GM23338 (cell line): ENCODE measurements around the gene PCDH1. TPM values are rescaled to one million over a fixed set of nuclear protein-coding genes. Genes with fewer than 3 reads are reported as not detected.

ENCODE experiments used
- ATAC-seq: fragments of 200-7000 bp; cut with Tn5 transposase; 3 replicates; pipeline ENCODE4 v1.9.1; 2020
- DNase-seq: peaks from one replicate; pipeline ENCODE4 v3.0.0-alpha.2; 2015; ENCODE audit warnings: low spot score
- H2AFZ ChIP-seq: fragments of 200-600 bp; sonication (generic); 2 replicates; pipeline ENCODE4 v1.8.0; 2016; ENCODE audit warnings: antibody characterized with exemption, mild to moderate bottlenecking, moderate library complexity
- H3F3A ChIP-seq: fragments of 200-600 bp; sonication (generic); replicated peaks from 2 replicates; pipeline ENCODE4 v1.8.0; 2017; ENCODE audit warnings: antibody characterized with exemption, mixed run types, low read depth
- H3K27ac ChIP-seq: fragments of 200-600 bp; sonication (generic); 2 replicates; pipeline ENCODE4 v1.6.1; 2016; ENCODE audit warnings: low read depth
- H3K27me3 ChIP-seq: fragments of 200-600 bp; sonication (generic); 2 replicates; pipeline ENCODE4 v1.8.0; 2016; ENCODE audit warnings: mild to moderate bottlenecking, mixed run types, moderate library complexity; ENCODE audit not compliant: insufficient read depth
- H3K36me3 ChIP-seq: fragments of 200-600 bp; sonication (generic); 2 replicates; pipeline ENCODE4 v1.8.0; 2016; ENCODE audit warnings: mild to moderate bottlenecking; ENCODE audit not compliant: insufficient read depth
- H3K4me1 ChIP-seq: fragments of 200-600 bp; sonication (generic); 2 replicates; pipeline ENCODE4 v1.8.0; 2016; ENCODE audit warnings: mild to moderate bottlenecking, moderate library complexity; ENCODE audit not compliant: insufficient read depth
- H3K4me2 ChIP-seq: fragments of 200-600 bp; sonication (generic); 2 replicates; pipeline ENCODE4 v1.7.1; 2017; ENCODE audit warnings: mixed run types
- H3K4me3 ChIP-seq: fragments of 200-600 bp; sonication (generic); 2 replicates; pipeline ENCODE4 v1.6.1; 2016; ENCODE audit warnings: mixed run types
- H3K79me2 ChIP-seq: fragments of 200-600 bp; sonication (generic); replicated peaks from 2 replicates; pipeline ENCODE4 v1.8.0; 2017; ENCODE audit warnings: mild to moderate bottlenecking; ENCODE audit not compliant: insufficient read depth
- H3K9me2 ChIP-seq: fragments of 200-600 bp; sonication (generic); 2 replicates; pipeline ENCODE4 v1.8.0; 2017; ENCODE audit not compliant: insufficient read depth
- H4K20me1 ChIP-seq: fragments of 200-600 bp; sonication (generic); replicated peaks from 2 replicates; pipeline ENCODE4 v1.8.0; 2017; ENCODE audit warnings: mild to moderate bottlenecking; ENCODE audit not compliant: insufficient read depth
- H3K27ac Mint-ChIP-seq: 2 replicates; pipeline ENCODE4 v1.8.0; 2020; ENCODE audit warnings: inconsistent platforms, mild to moderate bottlenecking, moderate library complexity, mixed read lengths
- H3K27me3 Mint-ChIP-seq: 3 replicates; pipeline ENCODE4 v1.8.0; 2022; ENCODE audit warnings: low read depth, mild to moderate bottlenecking, moderate library complexity, mixed read lengths, inconsistent platforms; ENCODE audit not compliant: insufficient read depth, poor library complexity
- H3K36me3 Mint-ChIP-seq: 3 replicates; pipeline ENCODE4 v1.8.0; 2021; ENCODE audit warnings: low read depth, mild to moderate bottlenecking, inconsistent platforms, moderate library complexity, mixed read lengths
- H3K4me1 Mint-ChIP-seq: 3 replicates; pipeline ENCODE4 v1.8.0; 2020; ENCODE audit warnings: mild to moderate bottlenecking, inconsistent platforms, mixed read lengths
- H3K4me3 Mint-ChIP-seq: 3 replicates; pipeline ENCODE4 v1.8.0; 2021; ENCODE audit warnings: moderate library complexity, mild to moderate bottlenecking, inconsistent platforms, mixed read lengths
- H3K9me3 Mint-ChIP-seq: 3 replicates; pipeline ENCODE4 v1.8.0; 2020; ENCODE audit warnings: moderate library complexity, mild to moderate bottlenecking, inconsistent platforms, mixed read lengths
- ETS1 ChIP-seq: IDR thresholded peaks from 2 replicates; pipeline ENCODE4 v1.6.1; 2016; ENCODE audit warnings: antibody characterized with exemption
- EZH2 ChIP-seq: fragments of 200-600 bp; sonication (generic); IDR thresholded peaks from one replicate; pipeline ENCODE4 v1.8.0; 2017; ENCODE audit warnings: antibody characterized with exemption, mild to moderate bottlenecking, low read depth; ENCODE audit not compliant: unreplicated experiment
- NANOG ChIP-seq: IDR thresholded peaks from 2 replicates; pipeline ENCODE4 v1.6.1; 2016; ENCODE audit warnings: antibody characterized with exemption, borderline replicate concordance
- POLR2AphosphoS5 ChIP-seq: IDR thresholded peaks from 2 replicates; pipeline ENCODE4 v1.6.1; 2016; ENCODE audit warnings: antibody characterized with exemption, low read depth
- ZNF114 ChIP-seq: fragments of 250-450 bp; sonication (Bioruptor Pico); IDR thresholded peaks from 2 replicates; pipeline ENCODE4 v1.5.0; 2020; ENCODE audit warnings: mild to moderate bottlenecking, moderate library complexity
- polyA plus RNA-seq: library from polyadenylated mRNA; unstranded; fragments of >200 nt; fragmentation: Nextera tagmentation; extraction: Ambion mirVana; gene quantifications from 2 replicates; pipeline ENCODE4 v1.2.1, GENCODE V29; 2016
- total RNA-seq: library from RNA; depleted of rRNA; stranded (reverse); fragments of >200 nt; shearing (Covaris generic); gene quantifications from 2 replicates; pipeline ENCODE4 v1.2.3, GENCODE V29; 2014
- TF ChIP-seq, protein P1 (sequence below): fragments of 250-450 bp; sonication (Bioruptor Pico); IDR thresholded peaks from 2 replicates; pipeline ENCODE4 v1.5.0; 2020; ENCODE audit warnings: mild to moderate bottlenecking, moderate library complexity
- TF ChIP-seq, protein P2 (sequence below), 2 experiments: fragments of 200-600 bp in 1 of 2; sonication (generic) in 1 of 2; conservative IDR thresholded peaks; 2 replicates each; pipeline versions ENCODE4 v1.5.1 to v1.6.1; 2016 to 2017; ENCODE audit warnings: antibody characterized with exemption in 2 of 2, low read depth in 2 of 2, mild to moderate bottlenecking in 2 of 2, moderate library complexity in 1 of 2
- TF ChIP-seq, protein P3 (sequence below): IDR thresholded peaks from one replicate; pipeline ENCODE4 v1.6.1; 2018; ENCODE audit warnings: antibody characterized with exemption; ENCODE audit not compliant: unreplicated experiment

Gene PCDH1
- total and polyA plus RNA-seq, 2 experiments from 2014 or later: 26.2 to 183 TPM

DNA sequence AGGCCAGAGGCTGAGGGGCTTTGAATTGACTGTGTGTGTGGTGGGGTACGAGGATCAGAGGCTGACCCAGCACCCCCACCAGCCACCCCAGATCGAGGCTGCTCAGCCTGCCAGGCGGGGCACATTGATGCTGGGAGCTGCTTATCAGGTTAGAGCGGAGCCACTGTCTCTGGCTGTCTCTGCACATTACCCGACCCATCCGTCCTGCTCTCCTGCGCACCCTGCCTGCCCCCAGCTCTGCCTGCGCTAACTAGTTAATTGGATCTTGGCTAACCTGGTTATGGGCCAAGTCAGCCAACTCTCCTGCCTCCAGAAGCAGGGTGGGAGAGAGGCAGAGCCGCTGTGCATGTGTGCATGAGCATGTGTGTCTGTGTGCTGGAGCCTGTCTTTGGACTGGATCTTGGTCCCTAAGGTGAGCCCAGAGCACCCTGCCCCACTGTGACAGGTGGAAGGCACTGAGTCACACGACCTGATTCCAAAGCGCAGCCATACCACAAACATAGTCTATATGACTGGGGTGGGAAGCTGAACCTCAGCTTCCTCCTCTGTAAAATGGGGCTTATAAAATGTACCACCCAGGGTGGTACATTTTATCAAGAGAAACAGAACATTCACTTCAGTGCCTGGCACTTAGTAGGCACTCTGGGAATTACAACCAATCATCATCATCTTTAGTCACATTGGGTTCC lies 39.7 kb downstream of the PCDH1 start:
- Histone ChIP-seq H3K27me3 (no peaks in the 10 kb centered on the region), H3K9me2 (no peaks in the 10 kb centered on the region), H4K20me1 (no peaks in the 10 kb centered on the region), H3K27ac (peak overlapping the region; percentile 81), H3K4me2 (peak overlapping the region; percentile 1), H3F3A (peaks cover 21% of the 10 kb centered on the region), H3K36me3 (no peaks in the 10 kb centered on the region), H3K4me3 (peak overlapping the region; percentile 2; the same call in 1 of the 2 replicates), H3K4me1 (peaks cover 77% of the 10 kb centered on the region), H2AFZ (no peak overlapping the region), H3K79me2 (no peaks in the 10 kb centered on the region)
- peak; percentile 70 for DNase-seq
- H3K27me3 Mint-ChIP-seq: peaks cover 21% of the 10 kb centered on the region
- peak overlapping the region; percentile 98 for H3K27ac Mint-ChIP-seq
- H3K9me3 Mint-ChIP-seq: no peaks in the 10 kb centered on the region; the same call in 2 of the 3 replicates
- H3K4me1 Mint-ChIP-seq: peaks cover 78% of the 10 kb centered on the region
- H3K36me3 Mint-ChIP-seq: no peaks in the 10 kb centered on the region; the same call in 2 of the 3 replicates
- peak; percentile 38 for ATAC-seq
- no peak for TF ChIP-seq EZH2
- TF ChIP-seq NANOG: no peak
- 0 out of 2 replicates have a peak, but pooled peaks have one; percentile 40 for TF ChIP-seq ZNF114 (CRISPR knock-in tag)
- TF ChIP-seq, protein P1, sequence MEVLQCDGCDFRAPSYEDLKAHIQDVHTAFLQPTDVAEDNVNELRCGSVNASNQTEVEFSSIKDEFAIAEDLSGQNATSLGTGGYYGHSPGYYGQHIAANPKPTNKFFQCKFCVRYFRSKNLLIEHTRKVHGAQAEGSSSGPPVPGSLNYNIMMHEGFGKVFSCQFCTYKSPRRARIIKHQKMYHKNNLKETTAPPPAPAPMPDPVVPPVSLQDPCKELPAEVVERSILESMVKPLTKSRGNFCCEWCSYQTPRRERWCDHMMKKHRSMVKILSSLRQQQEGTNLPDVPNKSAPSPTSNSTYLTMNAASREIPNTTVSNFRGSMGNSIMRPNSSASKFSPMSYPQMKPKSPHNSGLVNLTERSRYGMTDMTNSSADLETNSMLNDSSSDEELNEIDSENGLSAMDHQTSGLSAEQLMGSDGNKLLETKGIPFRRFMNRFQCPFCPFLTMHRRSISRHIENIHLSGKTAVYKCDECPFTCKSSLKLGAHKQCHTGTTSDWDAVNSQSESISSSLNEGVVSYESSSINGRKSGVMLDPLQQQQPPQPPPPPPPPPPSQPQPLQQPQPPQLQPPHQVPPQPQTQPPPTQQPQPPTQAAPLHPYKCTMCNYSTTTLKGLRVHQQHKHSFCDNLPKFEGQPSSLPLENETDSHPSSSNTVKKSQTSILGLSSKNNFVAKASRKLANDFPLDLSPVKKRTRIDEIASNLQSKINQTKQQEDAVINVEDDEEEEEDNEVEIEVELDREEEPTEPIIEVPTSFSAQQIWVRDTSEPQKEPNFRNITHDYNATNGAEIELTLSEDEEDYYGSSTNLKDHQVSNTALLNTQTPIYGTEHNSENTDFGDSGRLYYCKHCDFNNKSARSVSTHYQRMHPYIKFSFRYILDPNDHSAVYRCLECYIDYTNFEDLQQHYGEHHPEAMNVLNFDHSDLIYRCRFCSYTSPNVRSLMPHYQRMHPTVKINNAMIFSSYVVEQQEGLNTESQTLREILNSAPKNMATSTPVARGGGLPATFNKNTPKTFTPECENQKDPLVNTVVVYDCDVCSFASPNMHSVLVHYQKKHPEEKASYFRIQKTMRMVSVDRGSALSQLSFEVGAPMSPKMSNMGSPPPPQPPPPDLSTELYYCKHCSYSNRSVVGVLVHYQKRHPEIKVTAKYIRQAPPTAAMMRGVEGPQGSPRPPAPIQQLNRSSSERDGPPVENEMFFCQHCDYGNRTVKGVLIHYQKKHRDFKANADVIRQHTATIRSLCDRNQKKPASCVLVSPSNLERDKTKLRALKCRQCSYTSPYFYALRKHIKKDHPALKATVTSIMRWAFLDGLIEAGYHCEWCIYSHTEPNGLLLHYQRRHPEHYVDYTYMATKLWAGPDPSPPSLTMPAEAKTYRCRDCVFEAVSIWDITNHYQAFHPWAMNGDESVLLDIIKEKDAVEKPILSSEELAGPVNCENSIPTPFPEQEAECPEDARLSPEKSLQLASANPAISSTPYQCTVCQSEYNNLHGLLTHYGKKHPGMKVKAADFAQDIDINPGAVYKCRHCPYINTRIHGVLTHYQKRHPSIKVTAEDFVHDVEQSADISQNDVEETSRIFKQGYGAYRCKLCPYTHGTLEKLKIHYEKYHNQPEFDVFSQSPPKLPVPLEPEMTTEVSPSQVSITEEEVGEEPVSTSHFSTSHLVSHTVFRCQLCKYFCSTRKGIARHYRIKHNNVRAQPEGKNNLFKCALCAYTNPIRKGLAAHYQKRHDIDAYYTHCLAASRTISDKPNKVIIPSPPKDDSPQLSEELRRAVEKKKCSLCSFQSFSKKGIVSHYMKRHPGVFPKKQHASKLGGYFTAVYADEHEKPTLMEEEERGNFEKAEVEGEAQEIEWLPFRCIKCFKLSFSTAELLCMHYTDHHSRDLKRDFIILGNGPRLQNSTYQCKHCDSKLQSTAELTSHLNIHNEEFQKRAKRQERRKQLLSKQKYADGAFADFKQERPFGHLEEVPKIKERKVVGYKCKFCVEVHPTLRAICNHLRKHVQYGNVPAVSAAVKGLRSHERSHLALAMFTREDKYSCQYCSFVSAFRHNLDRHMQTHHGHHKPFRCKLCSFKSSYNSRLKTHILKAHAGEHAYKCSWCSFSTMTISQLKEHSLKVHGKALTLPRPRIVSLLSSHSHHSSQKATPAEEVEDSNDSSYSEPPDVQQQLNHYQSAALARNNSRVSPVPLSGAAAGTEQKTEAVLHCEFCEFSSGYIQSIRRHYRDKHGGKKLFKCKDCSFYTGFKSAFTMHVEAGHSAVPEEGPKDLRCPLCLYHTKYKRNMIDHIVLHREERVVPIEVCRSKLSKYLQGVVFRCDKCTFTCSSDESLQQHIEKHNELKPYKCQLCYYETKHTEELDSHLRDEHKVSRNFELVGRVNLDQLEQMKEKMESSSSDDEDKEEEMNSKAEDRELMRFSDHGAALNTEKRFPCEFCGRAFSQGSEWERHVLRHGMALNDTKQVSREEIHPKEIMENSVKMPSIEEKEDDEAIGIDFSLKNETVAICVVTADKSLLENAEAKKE (CRISPR knock-in tag): no peak
- TF ChIP-seq POLR2AphosphoS5: no peak; the same call in none of the 2 replicates
- 0 out of 2 replicates have a peak, but pooled peaks have one; percentile 7 for TF ChIP-seq ETS1
- TF ChIP-seq, protein P2, sequence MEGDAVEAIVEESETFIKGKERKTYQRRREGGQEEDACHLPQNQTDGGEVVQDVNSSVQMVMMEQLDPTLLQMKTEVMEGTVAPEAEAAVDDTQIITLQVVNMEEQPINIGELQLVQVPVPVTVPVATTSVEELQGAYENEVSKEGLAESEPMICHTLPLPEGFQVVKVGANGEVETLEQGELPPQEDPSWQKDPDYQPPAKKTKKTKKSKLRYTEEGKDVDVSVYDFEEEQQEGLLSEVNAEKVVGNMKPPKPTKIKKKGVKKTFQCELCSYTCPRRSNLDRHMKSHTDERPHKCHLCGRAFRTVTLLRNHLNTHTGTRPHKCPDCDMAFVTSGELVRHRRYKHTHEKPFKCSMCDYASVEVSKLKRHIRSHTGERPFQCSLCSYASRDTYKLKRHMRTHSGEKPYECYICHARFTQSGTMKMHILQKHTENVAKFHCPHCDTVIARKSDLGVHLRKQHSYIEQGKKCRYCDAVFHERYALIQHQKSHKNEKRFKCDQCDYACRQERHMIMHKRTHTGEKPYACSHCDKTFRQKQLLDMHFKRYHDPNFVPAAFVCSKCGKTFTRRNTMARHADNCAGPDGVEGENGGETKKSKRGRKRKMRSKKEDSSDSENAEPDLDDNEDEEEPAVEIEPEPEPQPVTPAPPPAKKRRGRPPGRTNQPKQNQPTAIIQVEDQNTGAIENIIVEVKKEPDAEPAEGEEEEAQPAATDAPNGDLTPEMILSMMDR (conservative IDR thresholded peaks at IDR 0.05; ENCODE audit: low read depth in 2 of 2): peak in 1 of 2 experiments; percentile 27; a peak in 1 of 4 replicates
- TF ChIP-seq, protein P3, sequence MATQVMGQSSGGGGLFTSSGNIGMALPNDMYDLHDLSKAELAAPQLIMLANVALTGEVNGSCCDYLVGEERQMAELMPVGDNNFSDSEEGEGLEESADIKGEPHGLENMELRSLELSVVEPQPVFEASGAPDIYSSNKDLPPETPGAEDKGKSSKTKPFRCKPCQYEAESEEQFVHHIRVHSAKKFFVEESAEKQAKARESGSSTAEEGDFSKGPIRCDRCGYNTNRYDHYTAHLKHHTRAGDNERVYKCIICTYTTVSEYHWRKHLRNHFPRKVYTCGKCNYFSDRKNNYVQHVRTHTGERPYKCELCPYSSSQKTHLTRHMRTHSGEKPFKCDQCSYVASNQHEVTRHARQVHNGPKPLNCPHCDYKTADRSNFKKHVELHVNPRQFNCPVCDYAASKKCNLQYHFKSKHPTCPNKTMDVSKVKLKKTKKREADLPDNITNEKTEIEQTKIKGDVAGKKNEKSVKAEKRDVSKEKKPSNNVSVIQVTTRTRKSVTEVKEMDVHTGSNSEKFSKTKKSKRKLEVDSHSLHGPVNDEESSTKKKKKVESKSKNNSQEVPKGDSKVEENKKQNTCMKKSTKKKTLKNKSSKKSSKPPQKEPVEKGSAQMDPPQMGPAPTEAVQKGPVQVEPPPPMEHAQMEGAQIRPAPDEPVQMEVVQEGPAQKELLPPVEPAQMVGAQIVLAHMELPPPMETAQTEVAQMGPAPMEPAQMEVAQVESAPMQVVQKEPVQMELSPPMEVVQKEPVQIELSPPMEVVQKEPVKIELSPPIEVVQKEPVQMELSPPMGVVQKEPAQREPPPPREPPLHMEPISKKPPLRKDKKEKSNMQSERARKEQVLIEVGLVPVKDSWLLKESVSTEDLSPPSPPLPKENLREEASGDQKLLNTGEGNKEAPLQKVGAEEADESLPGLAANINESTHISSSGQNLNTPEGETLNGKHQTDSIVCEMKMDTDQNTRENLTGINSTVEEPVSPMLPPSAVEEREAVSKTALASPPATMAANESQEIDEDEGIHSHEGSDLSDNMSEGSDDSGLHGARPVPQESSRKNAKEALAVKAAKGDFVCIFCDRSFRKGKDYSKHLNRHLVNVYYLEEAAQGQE: no peak
- peak overlapping the region; percentile 63; the same call in 1 of the 3 replicates for H3K4me3 Mint-ChIP-seq
